Activated T-helper 1 cell treated with anti-CD3 and anti-CD28 coated beads, Interleukin-12 subunit alpha, Interleukin-12 subunit beta, Interleukin-2, Interleukin-4 antibody, amounts not matched to agents 30 ng/mL and 10 ng/mL and 1 ng/mL, durations not matched to agents 14 hours and 24 hours and 36 hours (primary cell): ENCODE measurements around the gene FAM13B. TPM values are rescaled to one million over a fixed set of nuclear protein-coding genes. Genes with fewer than 3 reads are reported as not detected.
"Not testable (repeated sequence)": the region's sequence is repeated elsewhere in the genome, so short reads cannot be mapped to it uniquely, and the experiment has no call there.

ENCODE experiments used
- DNase-seq: peaks from one replicate; pipeline ENCODE4 v3.0.0; 2021; ENCODE audit warnings: low spot score
- H3K27ac Mint-ChIP-seq: one replicate; pipeline ENCODE4 v1.8.0; 2021; ENCODE audit warnings: mild to moderate bottlenecking, mixed read lengths
- H3K27me3 Mint-ChIP-seq: one replicate; pipeline ENCODE4 v1.8.0; 2022; ENCODE audit warnings: mild to moderate bottlenecking, moderate library complexity, mixed read lengths; ENCODE audit not compliant: insufficient read depth
- H3K36me3 Mint-ChIP-seq: one replicate; pipeline ENCODE4 v1.8.0; 2021; ENCODE audit warnings: low read depth, mixed read lengths
- H3K4me1 Mint-ChIP-seq: one replicate; pipeline ENCODE4 v1.8.0; 2021; ENCODE audit warnings: low read depth, mixed read lengths
- H3K4me3 Mint-ChIP-seq: one replicate; pipeline ENCODE4 v1.8.0; 2021; ENCODE audit warnings: mild to moderate bottlenecking, moderate library complexity, mixed read lengths
- H3K9me3 Mint-ChIP-seq: one replicate; pipeline ENCODE4 v1.8.0; 2021; ENCODE audit warnings: mixed read lengths
- intact Hi-C: fragments of 100-400 bp; cut with micrococcal nuclease; formaldehyde crosslinking; loops from one replicate; pipeline ENCODE4 v1.15.1; 2024
- total RNA-seq: library from RNA; stranded (reverse); gene quantifications from 2 replicates; pipeline ENCODE4 v1.2.3, GENCODE V29; 2022

FAM13B gene
- total RNA-seq, 1 donor from 2014 or later = 17.2 TPM

DNA sequence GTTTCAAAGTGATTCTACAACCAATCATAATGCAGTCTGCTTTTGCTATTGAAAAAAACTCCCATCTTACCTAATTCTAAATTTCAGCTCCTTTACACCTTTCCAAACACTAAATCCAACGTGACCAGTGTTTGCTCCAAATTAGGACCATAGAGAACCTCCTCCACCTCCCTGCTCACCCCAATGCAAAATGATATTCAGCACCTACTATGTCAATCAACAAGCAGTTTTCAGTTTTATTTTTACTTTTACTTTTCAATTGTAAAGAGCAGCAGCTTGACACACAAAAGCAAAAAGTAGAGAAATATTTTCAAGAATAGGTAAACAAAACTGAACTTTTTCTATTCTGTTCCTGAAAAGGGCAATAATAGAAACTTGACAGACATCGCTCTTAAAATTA is 3.4 kb downstream of the FAM13B start:
- peak overlapping the region; percentile 19 for H3K27ac Mint-ChIP-seq
- no peaks in the 10 kb centered on the region for H3K9me3 Mint-ChIP-seq
- H3K4me1 Mint-ChIP-seq = peaks cover 62% of the 10 kb centered on the region
- no peaks in the 10 kb centered on the region for H3K27me3 Mint-ChIP-seq
- DNase-seq = no peak
- peak overlapping the region; percentile 60 for H3K4me3 Mint-ChIP-seq
- peaks cover 5% of the 10 kb centered on the region for H3K36me3 Mint-ChIP-seq
- intact Hi-C loops = no loop called here

GRCh38 chr5:138028971-138029365 is 3.9 kb downstream of the FAM13B start:
- H3K9me3 Mint-ChIP-seq = no peaks in the 10 kb centered on the region
- no peak for DNase-seq
- peak overlapping the region; percentile 9 for H3K27ac Mint-ChIP-seq
- intact Hi-C loops = no loop called here
- peaks cover 67% of the 10 kb centered on the region for H3K4me1 Mint-ChIP-seq
- peaks cover 5% of the 10 kb centered on the region for H3K36me3 Mint-ChIP-seq
- H3K27me3 Mint-ChIP-seq = no peaks in the 10 kb centered on the region
- H3K4me3 Mint-ChIP-seq = peak overlapping the region; percentile 60

- H3K4me1 Mint-ChIP-seq = peaks cover 66% of the 10 kb centered on the region
- H3K9me3 Mint-ChIP-seq, DNase-seq, H3K27ac Mint-ChIP-seq, H3K36me3 Mint-ChIP-seq, H3K4me3 Mint-ChIP-seq, H3K27me3 Mint-ChIP-seq, intact Hi-C loops: not testable (repeated sequence)
Observed at GRCh38 chr5:138028262-138028970, 4.5 kb downstream of the FAM13B start.

DNA sequence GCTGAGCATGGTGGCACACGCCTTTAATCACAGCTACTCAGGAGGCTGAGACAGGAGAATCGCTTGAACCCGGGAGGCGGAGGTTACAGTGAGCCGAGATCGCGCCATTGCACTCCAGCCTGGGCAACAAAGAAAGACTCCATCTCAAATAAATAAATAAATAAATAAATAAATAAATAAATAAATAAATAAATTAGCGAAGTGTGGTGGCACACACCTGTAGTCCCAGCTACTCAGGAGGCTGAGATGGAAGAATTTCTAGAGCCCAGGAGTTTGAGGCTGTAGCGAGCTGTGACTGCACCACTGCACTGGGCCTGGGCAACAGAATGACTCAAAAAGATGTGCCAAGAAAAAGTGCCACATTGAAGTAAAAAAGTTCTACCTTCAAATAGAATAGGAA is 6.1 kb downstream of the FAM13B start:
- H3K36me3 Mint-ChIP-seq, intact Hi-C loops, H3K27ac Mint-ChIP-seq, H3K9me3 Mint-ChIP-seq, DNase-seq, H3K4me3 Mint-ChIP-seq, H3K27me3 Mint-ChIP-seq: not testable (repeated sequence)
- peaks cover 64% of the 10 kb centered on the region for H3K4me1 Mint-ChIP-seq

GRCh38 chr5:138025285-138025684 is 7.6 kb downstream of the FAM13B start:
- Mint-ChIP-seq H3K4me3 (no peak overlapping the region), H3K9me3 (no peaks in the 10 kb centered on the region), H3K4me1 (peaks cover 53% of the 10 kb centered on the region), H3K27me3 (no peaks in the 10 kb centered on the region), H3K27ac (no peak overlapping the region), H3K36me3 (peaks cover 5% of the 10 kb centered on the region)
- intact Hi-C loops = no loop called here
- no peak for DNase-seq

GRCh38 chr5:138024117-138024516 is 8.8 kb downstream of the FAM13B start:
- peaks cover 41% of the 10 kb centered on the region for H3K4me1 Mint-ChIP-seq
- DNase-seq = no peak
- no peak overlapping the region for H3K4me3 Mint-ChIP-seq
- intact Hi-C loops = no loop called here
- no peaks in the 10 kb centered on the region for H3K27me3 Mint-ChIP-seq
- H3K27ac Mint-ChIP-seq = peak overlapping the region; percentile 19
- H3K9me3 Mint-ChIP-seq = no peaks in the 10 kb centered on the region
- peaks cover 4% of the 10 kb centered on the region for H3K36me3 Mint-ChIP-seq

DNA sequence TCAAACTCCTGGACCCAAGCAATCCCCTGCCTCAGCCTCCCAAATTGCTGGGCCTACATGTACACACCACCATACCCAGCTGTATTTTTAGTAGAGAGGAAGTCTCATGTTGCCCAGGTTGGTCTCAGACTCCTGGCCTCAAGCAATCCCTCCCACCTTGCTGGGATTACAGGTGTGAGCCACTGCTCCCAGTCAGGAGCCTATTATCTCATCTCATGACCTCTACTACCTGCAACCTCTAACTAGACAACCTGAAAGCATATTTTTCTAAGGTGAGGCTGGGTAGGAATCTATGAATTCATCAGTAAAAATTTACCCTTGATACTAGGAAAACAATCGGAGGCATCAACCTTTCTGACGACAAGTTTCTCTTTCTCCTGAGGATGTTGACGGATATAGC is 10.0 kb downstream of the FAM13B start:
- H3K27ac Mint-ChIP-seq = no peak overlapping the region
- no peaks in the 10 kb centered on the region for H3K9me3 Mint-ChIP-seq
- H3K36me3 Mint-ChIP-seq = peaks cover 14% of the 10 kb centered on the region
- no peak for DNase-seq
- intact Hi-C loops = no loop called here
- peaks cover 41% of the 10 kb centered on the region for H3K4me1 Mint-ChIP-seq
- H3K4me3 Mint-ChIP-seq = no peak overlapping the region
- no peaks in the 10 kb centered on the region for H3K27me3 Mint-ChIP-seq

DNA sequence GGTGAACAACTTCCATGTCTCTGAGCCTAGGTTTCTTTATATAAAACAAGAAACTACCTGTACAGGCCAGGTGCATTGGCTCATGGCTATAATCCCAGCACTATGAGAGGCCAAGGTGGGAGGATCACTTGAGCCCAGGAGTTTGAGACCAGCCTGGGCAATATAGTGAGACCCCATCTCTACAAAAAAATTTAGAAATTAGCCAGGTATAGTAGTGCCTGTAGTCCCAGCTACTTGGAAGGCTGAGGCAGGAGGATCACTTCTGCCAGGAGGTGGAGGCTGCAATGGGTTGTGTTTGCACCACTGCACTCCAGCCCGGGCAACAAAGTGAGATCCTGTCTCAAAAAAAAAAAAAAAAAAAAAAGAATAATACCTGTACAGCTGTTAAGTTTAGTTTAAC is 11.1 kb downstream of the FAM13B start:
- peaks cover 15% of the 10 kb centered on the region for H3K36me3 Mint-ChIP-seq
- DNase-seq = no peak
- H3K4me1 Mint-ChIP-seq = peaks cover 43% of the 10 kb centered on the region
- no peak overlapping the region for H3K4me3 Mint-ChIP-seq
- intact Hi-C loops = no loop called here
- no peak overlapping the region for H3K27ac Mint-ChIP-seq
- no peaks in the 10 kb centered on the region for H3K27me3 Mint-ChIP-seq
- no peaks in the 10 kb centered on the region for H3K9me3 Mint-ChIP-seq

DNA sequence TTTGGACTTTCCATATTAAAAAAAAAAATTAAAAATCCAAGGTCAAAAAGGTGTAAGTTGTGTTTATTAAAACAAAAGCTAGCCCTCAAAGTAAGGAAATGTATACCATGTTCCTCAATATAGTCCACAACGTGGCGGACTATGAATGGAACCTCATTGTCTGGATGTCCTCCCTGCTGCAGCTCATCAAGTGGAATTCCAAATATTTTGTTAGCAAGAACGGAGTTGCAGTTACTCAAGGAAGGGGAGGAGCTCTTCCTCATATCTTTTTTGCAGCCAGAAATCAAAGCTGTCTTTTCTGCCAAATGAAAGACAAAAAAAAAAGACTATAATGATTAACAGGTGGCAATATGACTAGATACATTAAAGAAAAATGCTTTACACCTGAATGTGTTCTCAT is 14.0 kb downstream of the FAM13B start:
- intact Hi-C loops = no loop called here
- H3K9me3 Mint-ChIP-seq = no peaks in the 10 kb centered on the region
- H3K4me3 Mint-ChIP-seq = no peak overlapping the region
- no peaks in the 10 kb centered on the region for H3K27me3 Mint-ChIP-seq
- no peak for DNase-seq
- H3K36me3 Mint-ChIP-seq = peaks cover 20% of the 10 kb centered on the region
- H3K27ac Mint-ChIP-seq = no peak overlapping the region
- peaks cover 22% of the 10 kb centered on the region for H3K4me1 Mint-ChIP-seq

GRCh38 chr5:138015916-138016315 is 17.0 kb downstream of the FAM13B start:
- Mint-ChIP-seq H3K27me3 (no peaks in the 10 kb centered on the region), H3K9me3 (no peaks in the 10 kb centered on the region), H3K27ac (peak overlapping the region; percentile 32), H3K4me1 (peaks cover 9% of the 10 kb centered on the region), H3K4me3 (no peak overlapping the region), H3K36me3 (peaks cover 25% of the 10 kb centered on the region)
- intact Hi-C loops = no loop called here
- no peak for DNase-seq

- Mint-ChIP-seq H3K4me3 (no peak overlapping the region), H3K27ac (no peak overlapping the region), H3K27me3 (no peaks in the 10 kb centered on the region), H3K9me3 (no peaks in the 10 kb centered on the region), H3K36me3 (peaks cover 31% of the 10 kb centered on the region), H3K4me1 (no peaks in the 10 kb centered on the region)
- no peak for DNase-seq
- intact Hi-C loops = no loop called here
Observed at GRCh38 chr5:138011991-138012390, 20.9 kb downstream of the FAM13B start.

- Mint-ChIP-seq H3K4me3 (no peak overlapping the region), H3K4me1 (peaks cover 38% of the 10 kb centered on the region), H3K36me3 (peaks cover 44% of the 10 kb centered on the region), H3K27ac (no peak overlapping the region), H3K9me3 (peaks cover 15% of the 10 kb centered on the region), H3K27me3 (no peaks in the 10 kb centered on the region)
- intact Hi-C loops = no loop called here
- no peak for DNase-seq
Observed at GRCh38 chr5:138000102-138000723, 32.7 kb downstream of the FAM13B start.

- DNase-seq = no peak
Observed at GRCh38 chr5:137997726-137998213, 35.1 kb downstream of the FAM13B start.

More at GRCh38 chr5:137997726-137998213, 35.1 kb downstream of the FAM13B start:
- Mint-ChIP-seq H3K9me3 (peaks cover 15% of the 10 kb centered on the region), H3K27ac (peak overlapping the region; percentile 79), H3K4me1 (peaks cover 47% of the 10 kb centered on the region), H3K4me3 (no peak overlapping the region), H3K36me3 (peaks cover 39% of the 10 kb centered on the region), H3K27me3 (no peaks in the 10 kb centered on the region)
- intact Hi-C loops = loop anchor here (1.0 to 2.0 kb wide), 3 partner anchors 35 to 245 kb away; no protein-coding TSS in a partner anchor
